CMK (cell line): Measurements from ENCODE around the gene HEMGN.
"Not testable (repeated sequence)": the region's sequence is repeated elsewhere in the genome, so short reads cannot be mapped to it uniquely, and the experiment has no call there.

Experiments used
- DNase-seq: peaks from one replicate; pipeline ENCODE4 v3.0.0-alpha.2; 2010; ENCODE audit warnings: low read depth

The HEMGN gene

GRCh38 chr9:97938081-97938644 is at the start of gene HEMGN:
Gene HEMGN, minus strand, starts transcription at chr9:97938172. Its CDS starts 36 bp downstream, at chr9:97938136.
- DNase-seq = peak; percentile 91

GRCh38 chr9:97987487-97987886 is 49.5 kb upstream of the HEMGN start:
- DNase-seq = no peak

- no peak for DNase-seq
Observed at GRCh38 chr9:97985058-97985861, 47.3 kb upstream of the HEMGN start.

- DNase-seq = peak; percentile 59
Observed at GRCh38 chr9:97984188-97985057, 46.5 kb upstream of the HEMGN start.

GRCh38 chr9:97983589-97984187 is 45.7 kb upstream of the HEMGN start:
- no peak for DNase-seq

GRCh38 chr9:97982683-97983588 is 45.0 kb upstream of the HEMGN start, which contains the start of gene ANP32B:
Gene ANP32B, plus strand, starts transcription at chr9:97983341. Its CDS starts 215 bp downstream, at chr9:97983556.
- peak; percentile 87 for DNase-seq

GRCh38 chr9:97981846-97982682 is 44.1 kb upstream of the HEMGN start:
- DNase-seq = no peak

GRCh38 chr9:97980918-97981845 is 43.2 kb upstream of the HEMGN start:
- DNase-seq = no peak

- DNase-seq = no peak
Observed at GRCh38 chr9:97980479-97980803, 42.5 kb upstream of the HEMGN start.

GRCh38 chr9:97979788-97980478 is 42.0 kb upstream of the HEMGN start:
- DNase-seq = no peak

- no peak for DNase-seq
Observed at GRCh38 chr9:97978371-97979130, 40.6 kb upstream of the HEMGN start.

- DNase-seq = not testable (repeated sequence)
Observed at GRCh38 chr9:97976633-97977032, 38.7 kb upstream of the HEMGN start.

GRCh38 chr9:97975376-97975775 is 37.4 kb upstream of the HEMGN start:
- no peak for DNase-seq

- no peak for DNase-seq
Observed at GRCh38 chr9:97972753-97973152, 34.8 kb upstream of the HEMGN start.

GRCh38 chr9:97970165-97970564 is 32.2 kb upstream of the HEMGN start:
- DNase-seq = no peak

- no peak for DNase-seq
Observed at GRCh38 chr9:97969014-97969413, 31.0 kb upstream of the HEMGN start.

GRCh38 chr9:97966493-97966892 is 28.5 kb upstream of the HEMGN start:
- no peak for DNase-seq

GRCh38 chr9:97964901-97965300 is 26.9 kb upstream of the HEMGN start:
- no peak for DNase-seq
